GM19324 (cell line): ENCODE data around the gene TP73.

Experiments used
- ATAC-seq: cut with Tn5 transposase; IDR thresholded peaks from one replicate; pipeline ENCODE4 v1.9.1; 2021; ENCODE audit warnings: mild to moderate bottlenecking, moderate library complexity; ENCODE audit not compliant: unreplicated experiment, low FRiP score

TP73 gene

DNA sequence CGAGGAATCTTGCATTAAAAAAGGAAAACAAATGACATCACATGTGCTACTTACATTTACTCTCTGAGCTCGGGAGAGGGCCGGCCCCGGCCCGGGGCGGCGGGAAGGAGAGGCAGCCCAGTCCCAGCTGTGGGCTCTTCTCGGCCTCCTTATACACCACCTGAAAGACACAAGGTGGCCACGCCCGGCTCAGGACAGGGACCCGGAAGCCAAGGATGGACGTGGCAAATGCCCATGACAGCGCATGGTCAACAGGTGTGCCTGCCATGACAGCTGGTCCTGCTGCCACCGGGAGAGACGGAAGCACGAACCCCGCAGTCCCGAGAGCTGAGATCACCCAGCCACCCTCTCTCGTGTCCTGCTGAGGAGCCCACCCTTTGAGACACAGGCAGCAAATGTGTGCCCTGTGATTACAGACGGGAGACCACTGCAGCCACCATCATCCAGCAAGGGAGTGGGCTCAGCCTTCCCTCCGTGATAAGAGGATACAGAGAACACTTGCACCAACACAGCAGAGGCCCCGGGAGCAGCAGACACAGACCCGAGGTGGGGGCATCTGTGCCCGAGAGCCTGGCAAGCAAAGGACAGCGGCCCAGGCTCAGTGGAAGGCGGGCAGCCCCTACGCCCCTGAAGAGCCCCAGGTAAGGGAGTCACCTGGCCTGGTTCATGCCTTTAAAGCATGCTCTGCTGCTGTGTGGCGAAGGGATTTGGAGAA is 18.8 kb upstream of the TP73 start:
- ATAC-seq, result no peak

- no peak for ATAC-seq
Measured at GRCh38 chr1:3634059-3634800, 18.1 kb upstream of the TP73 start.

DNA sequence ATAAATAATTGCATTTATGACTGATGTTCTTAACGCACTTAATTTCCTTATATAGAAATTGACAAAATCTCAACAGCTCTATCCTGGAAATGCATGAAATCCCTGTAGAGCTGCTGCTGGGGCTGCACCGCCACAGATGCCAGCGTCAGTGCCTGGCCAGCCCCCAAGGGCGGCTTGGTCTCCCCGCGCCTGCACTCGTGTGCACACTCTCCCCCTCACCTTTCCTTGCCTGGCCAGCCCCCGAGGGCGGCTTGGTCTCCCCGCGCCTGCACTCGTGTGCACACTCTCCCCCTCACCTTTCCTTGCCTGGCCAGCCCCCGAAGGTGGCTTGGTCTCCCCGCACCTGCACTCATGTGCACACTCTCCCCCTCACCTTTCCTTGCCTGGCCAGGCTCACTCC is 16.2 kb upstream of the TP73 start:
- ATAC-seq, result no peak

- no peak for ATAC-seq
Measured at GRCh38 chr1:3636531-3636930, 15.8 kb upstream of the TP73 start.

- no peak for ATAC-seq
Measured at GRCh38 chr1:3638027-3638426, 14.3 kb upstream of the TP73 start.

GRCh38 chr1:3638676-3639075 is 13.6 kb upstream of the TP73 start:
- no peak for ATAC-seq

DNA sequence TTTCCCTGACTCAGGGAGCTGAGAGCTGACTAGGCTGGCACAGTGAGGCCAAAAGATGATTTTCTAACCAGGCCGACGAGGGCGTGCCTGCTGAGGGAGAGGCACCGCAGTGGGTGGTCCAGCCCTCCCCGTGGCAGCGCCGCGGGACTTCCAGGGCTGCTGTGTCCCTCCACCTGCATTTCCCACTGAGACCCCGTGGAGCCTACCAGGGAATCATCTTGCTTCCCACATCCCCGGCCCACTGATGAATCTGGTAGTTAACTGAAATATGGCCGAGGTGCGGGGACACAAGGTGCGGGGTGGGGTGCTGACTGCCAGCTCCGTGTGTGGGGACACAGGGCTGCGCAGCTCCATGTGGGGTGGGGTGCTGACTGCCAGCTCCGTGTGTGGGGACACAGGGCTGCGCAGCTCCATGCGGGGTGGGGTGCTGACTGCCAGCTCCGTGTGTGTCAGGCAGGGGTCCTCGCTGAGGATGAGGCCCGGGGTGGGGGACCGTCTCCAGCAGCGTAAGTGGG is 12.9 kb upstream of the TP73 start:
- no peak for ATAC-seq

DNA sequence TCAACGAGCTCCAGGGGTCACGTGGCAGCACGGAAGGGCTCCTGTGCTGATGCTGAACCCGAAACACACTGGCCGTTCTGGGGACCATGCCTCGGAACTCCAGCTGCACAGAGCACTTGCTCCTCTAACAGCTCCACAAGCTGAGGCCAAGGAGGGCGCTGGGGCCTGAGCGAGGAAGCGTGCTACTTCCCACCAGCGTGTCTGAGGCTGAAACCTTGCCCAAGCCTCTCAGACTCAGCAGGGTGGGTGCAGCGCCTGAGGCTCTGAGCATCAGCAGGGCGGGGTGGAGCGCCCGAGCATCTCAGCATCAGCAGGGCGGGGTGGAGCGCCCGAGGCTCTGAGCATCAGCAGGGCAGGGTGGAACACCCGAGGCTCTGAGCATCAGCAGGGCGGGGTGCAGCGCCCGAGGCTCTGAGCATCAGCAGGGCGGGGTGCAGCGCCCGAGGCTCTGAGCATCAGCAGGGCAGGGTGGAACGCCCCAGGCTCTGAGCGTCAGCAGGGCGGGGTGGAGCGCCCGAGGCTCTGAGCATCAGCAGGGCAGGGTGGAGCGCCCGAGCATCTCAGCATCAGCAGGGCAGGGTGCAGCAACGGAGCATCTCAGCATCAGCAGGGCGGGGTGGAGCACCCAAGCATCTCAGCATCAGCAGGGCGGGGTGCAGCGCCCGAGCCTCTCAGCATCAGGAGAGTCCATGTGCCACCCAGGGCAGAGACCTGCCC is 12.0 kb upstream of the TP73 start:
- ATAC-seq, result no peak

DNA sequence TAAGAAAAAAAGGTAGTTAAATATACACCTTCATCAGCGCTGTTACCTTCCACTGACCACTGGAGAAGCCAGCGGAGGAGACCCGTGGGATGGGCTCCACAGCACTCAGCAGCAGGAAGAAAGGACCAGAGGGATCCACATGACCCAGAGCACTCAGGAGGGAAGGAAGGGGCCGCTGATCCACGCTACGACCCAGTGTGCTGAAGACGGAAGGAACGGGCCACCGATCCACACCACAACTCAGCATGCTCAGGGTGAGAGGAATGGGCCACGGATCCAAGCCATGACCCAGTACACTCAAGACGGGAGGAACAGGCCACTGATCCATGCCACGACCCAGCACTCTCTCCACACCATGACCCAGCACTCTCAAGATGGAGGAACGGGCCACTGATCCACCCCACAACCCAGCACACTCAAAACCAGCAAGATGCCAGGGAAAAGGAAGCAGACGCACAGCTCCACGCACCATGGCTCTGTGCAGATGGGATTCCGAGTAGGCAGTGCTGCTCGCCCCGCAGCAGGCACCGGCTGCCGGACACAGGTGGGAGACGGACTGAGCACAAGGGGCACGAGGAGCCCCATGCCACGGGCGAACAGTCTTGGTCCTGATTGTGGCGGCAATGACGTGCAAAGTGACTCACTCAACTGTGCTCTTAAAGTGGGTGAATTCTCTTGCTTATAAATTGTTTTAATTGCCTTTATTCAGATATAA is 11.1 kb upstream of the TP73 start:
- ATAC-seq, result no peak

DNA sequence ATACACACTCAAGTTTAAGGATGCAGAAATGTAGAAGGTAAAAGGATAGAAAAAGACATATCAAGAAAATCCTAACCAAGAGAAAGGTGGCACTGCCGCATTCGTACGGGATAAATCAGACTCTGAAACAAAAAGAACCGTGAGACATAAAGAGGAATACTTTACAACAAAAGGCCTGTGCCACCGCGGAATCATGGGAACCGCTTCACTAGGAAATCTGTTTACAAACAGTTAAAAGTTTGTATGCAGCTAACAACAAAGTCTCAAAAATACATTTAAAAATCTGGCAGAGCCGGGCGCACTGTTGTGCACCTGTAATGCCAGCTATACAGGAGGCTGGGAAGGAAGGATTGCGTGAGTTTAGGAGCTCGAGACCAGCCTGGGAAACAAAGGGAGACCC is 10.5 kb upstream of the TP73 start:
- no peak for ATAC-seq

- no peak for ATAC-seq
Measured at GRCh38 chr1:3642919-3643675, 9.2 kb upstream of the TP73 start.

DNA sequence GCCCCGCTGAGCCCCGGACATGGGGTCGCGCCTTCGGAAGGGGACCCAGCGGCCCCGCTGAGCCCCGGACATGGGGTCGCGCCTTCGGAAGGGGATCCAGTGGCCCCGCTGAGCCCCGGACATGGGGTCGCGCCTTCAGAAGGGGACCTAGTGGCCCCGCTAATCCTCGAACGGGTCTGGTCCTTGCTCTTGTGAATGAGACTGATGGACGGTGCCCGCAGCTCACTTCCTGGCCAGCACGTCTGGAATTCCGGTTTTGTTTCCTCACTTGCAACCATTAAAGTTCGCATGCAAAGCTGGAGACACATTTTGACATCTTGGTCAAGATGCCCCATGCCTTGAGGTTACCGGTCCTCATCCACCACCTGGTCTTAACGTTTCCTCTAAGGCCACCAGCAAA is 8.0 kb upstream of the TP73 start:
- no peak for ATAC-seq

DNA sequence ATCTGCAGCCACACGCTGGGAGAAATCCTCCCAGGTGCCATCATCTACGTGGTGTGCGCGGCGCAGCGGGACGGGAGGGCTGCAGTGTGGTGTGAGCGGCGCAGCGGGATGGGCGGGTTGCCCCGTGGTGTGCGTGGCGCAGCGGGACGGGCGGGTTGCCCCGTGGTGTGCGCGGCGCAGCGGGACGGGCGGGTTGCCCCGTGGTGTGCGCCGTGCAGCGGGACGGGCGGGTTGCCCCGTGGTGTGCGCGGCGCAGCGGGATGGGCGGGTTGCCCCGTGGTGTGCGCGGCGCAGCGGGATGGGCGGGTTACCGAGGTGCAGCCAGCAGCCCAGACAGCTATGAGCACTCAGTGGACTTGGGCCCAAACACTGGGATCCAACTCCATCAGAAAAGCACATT is 7.1 kb upstream of the TP73 start:
- ATAC-seq, result no peak

DNA sequence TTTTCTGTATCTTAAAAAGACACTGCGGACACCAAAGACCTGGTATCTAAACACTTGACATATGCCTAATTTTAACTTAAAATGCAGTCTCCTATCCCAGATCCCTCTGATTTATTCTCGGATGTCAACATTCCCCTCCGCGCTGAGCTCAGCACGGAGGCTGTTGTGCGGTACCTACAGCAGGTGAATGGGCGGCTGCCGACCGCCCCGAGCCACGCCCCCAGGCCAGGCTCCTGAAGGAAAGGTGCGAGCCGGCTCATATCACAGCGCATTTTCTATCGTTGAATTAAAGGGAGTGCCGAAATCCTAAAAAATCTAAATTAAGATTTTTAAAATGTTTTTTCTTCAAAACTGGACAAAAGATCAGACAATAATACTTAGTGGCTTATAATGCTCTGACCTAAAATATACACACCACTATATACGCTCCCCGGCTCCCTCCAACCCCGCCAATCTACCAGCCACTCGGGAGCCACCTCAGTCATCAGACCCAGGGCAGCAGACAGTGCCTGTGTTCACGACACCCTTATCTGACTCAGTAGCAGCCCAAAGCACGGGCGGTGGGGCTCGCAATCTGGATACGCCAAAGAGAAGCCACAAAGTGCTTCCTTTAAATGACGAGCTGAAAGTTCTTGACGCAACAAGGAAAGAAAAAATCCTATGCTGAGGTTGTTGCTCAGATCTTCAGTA is 6.5 kb upstream of the TP73 start:
- no peak for ATAC-seq

- no peak for ATAC-seq
Measured at GRCh38 chr1:3646596-3646995, 5.7 kb upstream of the TP73 start.

GRCh38 chr1:3649342-3650247 is 2.7 kb upstream of the TP73 start, which contains the start of gene WRAP73:
Gene WRAP73, minus strand, starts transcription at chr1:3650103. Its CDS starts 104 bp downstream, at chr1:3649999.
- peak; percentile 78 for ATAC-seq

DNA sequence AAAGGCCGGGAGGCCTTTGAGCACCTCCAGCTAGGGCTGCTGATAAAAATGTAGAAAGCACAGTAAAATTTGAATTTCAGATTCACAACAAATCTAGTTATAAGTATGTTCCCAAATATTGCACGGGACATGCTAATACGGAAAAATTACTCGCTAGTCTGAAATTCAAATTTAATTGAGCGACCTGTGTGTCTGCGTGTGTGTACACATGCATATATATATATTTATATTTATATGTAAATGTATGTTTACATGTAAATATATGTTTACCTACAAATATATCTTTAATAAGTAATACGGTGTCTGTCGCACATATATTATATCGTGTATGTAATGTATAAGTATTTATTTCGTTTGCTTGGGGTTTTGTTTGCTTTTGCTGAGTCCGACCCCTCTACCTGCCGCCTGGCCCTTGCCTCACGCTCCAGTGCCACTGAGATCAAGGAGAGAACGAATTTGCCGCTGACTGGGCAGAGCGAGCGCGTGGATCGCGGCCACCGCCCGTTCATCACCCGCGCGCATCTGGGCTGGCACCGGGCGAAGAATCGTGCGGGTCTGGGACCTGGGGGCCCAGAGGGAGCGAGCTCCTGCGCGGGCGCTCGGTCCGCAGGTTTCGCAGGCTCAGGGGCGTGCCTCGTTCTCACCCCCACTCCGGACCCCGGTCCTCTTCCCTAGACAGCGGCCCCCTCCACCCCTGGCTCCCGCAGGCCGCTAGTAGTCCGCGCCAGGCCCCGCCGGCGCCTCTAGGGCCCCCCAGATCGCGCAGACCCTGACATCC is 1.9 kb upstream of the TP73 start:
- ATAC-seq, result no peak
